Liver (tissue), 9 donors: ENCODE data around the gene SEC61B. TPM values are rescaled to one million over a fixed set of nuclear protein-coding genes. Genes with fewer than 3 reads are reported as not detected.

Experiments used
- DNase-seq: peaks from one replicate; pipeline ENCODE4 v3.0.0-alpha.2; 2017; ENCODE audit warnings: low spot score
- H3K27ac ChIP-seq, 2 donors: one replicate each; pipeline ENCODE4 v1.7.0; 2013; ENCODE audit warnings: inconsistent platforms in 2 of 2, low read length in 2 of 2, control low read depth in 1 of 2, low read depth in 1 of 2, mild to moderate bottlenecking in 1 of 2
- H3K27me3 ChIP-seq, 4 donors: one replicate each; pipeline versions ENCODE4 v1.6.1 to v1.7.0; 2013; ENCODE audit warnings: low read length in 3 of 4, inconsistent platforms in 1 of 4, mild to moderate bottlenecking in 1 of 4, moderate library complexity in 1 of 4; ENCODE audit not compliant: control insufficient read depth in 4 of 4, insufficient read depth in 4 of 4
- H3K36me3 ChIP-seq, 4 donors: one replicate each; pipeline versions ENCODE4 v1.6.1 to v1.7.0; 2013; ENCODE audit warnings: low read length in 3 of 4, mild to moderate bottlenecking in 3 of 4, low read depth in 1 of 4, moderate library complexity in 1 of 4; ENCODE audit not compliant: control insufficient read depth in 4 of 4, insufficient read depth in 3 of 4
- H3K4me1 ChIP-seq, 4 donors: one replicate each; pipeline versions ENCODE4 v1.6.1 to v1.7.0; 2013; ENCODE audit warnings: low read length in 3 of 4, mild to moderate bottlenecking in 3 of 4, moderate library complexity in 1 of 4; ENCODE audit not compliant: control insufficient read depth in 4 of 4, insufficient read depth in 4 of 4
- H3K4me3 ChIP-seq, 3 donors: one replicate each; pipeline versions ENCODE4 v1.6.1 to v1.7.0; 2013; ENCODE audit warnings: low read length in 3 of 3, control low read depth in 1 of 3, low read depth in 1 of 3, mild to moderate bottlenecking in 1 of 3
- H3K9ac ChIP-seq, 2 donors: one replicate each; pipeline ENCODE4 v1.7.0; 2013; ENCODE audit warnings: low read length in 2 of 2, mild to moderate bottlenecking in 2 of 2, moderate library complexity in 2 of 2, control low read depth in 1 of 2, low read depth in 1 of 2
- H3K9me3 ChIP-seq, 4 donors: one replicate each; pipeline versions ENCODE4 v1.6.1 to v1.7.0; 2013; ENCODE audit warnings: low read length in 3 of 4; ENCODE audit not compliant: control insufficient read depth in 4 of 4
- ATF3 ChIP-seq: IDR thresholded peaks from 2 replicates; pipeline ENCODE4 v1.6.1; 2016; ENCODE audit warnings: antibody characterized with exemption
- CTCF ChIP-seq: fragments of 150-350 bp; IDR thresholded peaks from 2 replicates; pipeline ENCODE4 v1.5.1; 2017; ENCODE audit warnings: improper control_type of control experiment, low read depth, low read length; ENCODE audit not compliant: missing input control
- EGR1 ChIP-seq, 2 donors: IDR thresholded peaks; 2 replicates each; pipeline ENCODE4 v1.6.1; 2016 to 2018; ENCODE audit warnings: antibody characterized with exemption in 2 of 2, low read depth in 2 of 2
- FOXA1 ChIP-seq: IDR thresholded peaks from 2 replicates; pipeline ENCODE4 v1.6.1; 2016; ENCODE audit warnings: antibody characterized with exemption
- FOXA2 ChIP-seq: IDR thresholded peaks from 2 replicates; pipeline ENCODE4 v1.6.1; 2016; ENCODE audit warnings: antibody characterized with exemption
- GABPA ChIP-seq, 2 donors: IDR thresholded peaks in 1 of 2; conservative IDR thresholded peaks in 1 of 2; 2 replicates each; pipeline ENCODE4 v1.6.1; 2016; ENCODE audit warnings: antibody characterized with exemption in 2 of 2, mild to moderate bottlenecking in 1 of 2, moderate library complexity in 1 of 2
- HNF4G ChIP-seq: IDR thresholded peaks from 2 replicates; pipeline ENCODE4 v1.6.1; 2016; ENCODE audit warnings: antibody characterized with exemption
- JUND ChIP-seq, 2 donors: IDR thresholded peaks; 2 replicates each; pipeline ENCODE4 v1.6.1; 2016; ENCODE audit warnings: antibody characterized with exemption in 2 of 2
- MAX ChIP-seq: IDR thresholded peaks from 2 replicates; pipeline ENCODE4 v1.6.1; 2016; ENCODE audit warnings: antibody characterized with exemption
- NR2F2 ChIP-seq: IDR thresholded peaks from 2 replicates; pipeline ENCODE4 v1.6.1; 2016; ENCODE audit warnings: antibody characterized with exemption
- RAD21 ChIP-seq, 2 donors: IDR thresholded peaks; 2 replicates each; pipeline ENCODE4 v1.6.1; 2016; ENCODE audit warnings: antibody characterized with exemption in 2 of 2, mild to moderate bottlenecking in 2 of 2
- REST ChIP-seq: IDR thresholded peaks from 2 replicates; pipeline ENCODE4 v1.6.1; 2016; ENCODE audit warnings: antibody characterized with exemption, mild to moderate bottlenecking
- RXRA ChIP-seq, 2 donors: IDR thresholded peaks; 2 replicates each; pipeline ENCODE4 v1.6.1; 2017 to 2018; ENCODE audit warnings: antibody characterized with exemption in 2 of 2, mild to moderate bottlenecking in 1 of 2
- TAF1 ChIP-seq: conservative IDR thresholded peaks from 2 replicates; pipeline ENCODE4 v1.6.1; 2016; ENCODE audit warnings: antibody characterized with exemption, mild to moderate bottlenecking
- ZBTB33 ChIP-seq: IDR thresholded peaks from 2 replicates; pipeline ENCODE4 v1.6.1; 2016; ENCODE audit warnings: antibody characterized with exemption
- WGBS: extraction: QIAGEN DNeasy Blood & Tissue Kit; methylation state at CpG from one replicate; pipeline ENCODE4 v1.1.7; 2013; 5-methylcytosine and 5-hydroxymethylcytosine counted together
- polyA plus RNA-seq, 2 donors: library from polyadenylated mRNA; stranded (reverse) in 1 of 2; unstranded in 1 of 2; fragments of 200-250 nt in 1 of 2; fragments of >200 nt in 1 of 2; fragmentation: Nextera tagmentation in 1 of 2; extraction: Ambion mirVana in 1 of 2; gene quantifications; one replicate each; pipeline versions ENCODE4 v1.2.1 to v1.2.3, GENCODE V29; 2013 to 2015
- total RNA-seq, 2 donors: library from RNA; depleted of rRNA; stranded (reverse); fragments of >200 nt; gene quantifications; one replicate each; pipeline ENCODE4 v1.2.3, GENCODE V29; 2014
- donor health status: healthy.
- donor health status: healthy.
- donor health status: healthy.
- donor health status: healthy.
- donor health status: healthy.

Gene SEC61B
- total and polyA plus RNA-seq, 4 donors, result 84.1 to 431 (median 228) TPM

GRCh38 chr9:99226054-99226453, 4.0 kb downstream of the SEC61B start:
- TF ChIP-seq FOXA1, result no peak
- no peak for TF ChIP-seq MAX
- TF ChIP-seq REST, result no peak
- H3K36me3 ChIP-seq, result peaks cover 12 to 41% (median 36%) of the 10 kb centered on the region in 4 donors
- DNase-seq, result no peak
- no peak overlapping the region for H3K4me3 ChIP-seq
- peaks cover 0 to 26% (median 19%) of the 10 kb centered on the region in 4 donors for H3K4me1 ChIP-seq
- no peaks in the 10 kb centered on the region for H3K9me3 ChIP-seq
- WGBS, result 91% methylated on average over 5 of the region's 5 CpGs
- H3K27ac ChIP-seq, result no peak overlapping the region
- H3K9ac ChIP-seq, result no peak overlapping the region
- H3K27me3 ChIP-seq, result no peaks in the 10 kb centered on the region

GRCh38 chr9:99230206-99230605, 8.1 kb downstream of the SEC61B start:
- Histone ChIP-seq H3K27me3 (no peaks in the 10 kb centered on the region), H3K4me3 (no peak overlapping the region), H3K36me3 (peaks cover 12 to 57% (median 51%) of the 10 kb centered on the region in 4 donors), H3K4me1 (peaks cover 0 to 2% (median 0%) of the 10 kb centered on the region in 4 donors), H3K9ac (no peak overlapping the region), H3K9me3 (no peaks in the 10 kb centered on the region), H3K27ac (no peak overlapping the region)
- no peak for TF ChIP-seq TAF1
- no peak for TF ChIP-seq MAX
- TF ChIP-seq ZBTB33, result no peak
- no peak for TF ChIP-seq CTCF
- no peak for TF ChIP-seq NR2F2
- no peak for TF ChIP-seq RXRA (IDR thresholded peaks at IDR 0.05)
- TF ChIP-seq HNF4G, result no peak
- no peak for TF ChIP-seq FOXA2
- TF ChIP-seq REST, result no peak
- no peak for TF ChIP-seq ATF3
- no peak for TF ChIP-seq EGR1 (IDR thresholded peaks at IDR 0.05; ENCODE audit: low read depth in 2 of 2)
- no peak for TF ChIP-seq JUND (IDR thresholded peaks at IDR 0.05)
- TF ChIP-seq GABPA (IDR thresholded peaks at IDR 0.05 in 1 of 2, conservative IDR thresholded peaks at IDR 0.05 in 1 of 2), result no peak
- TF ChIP-seq RAD21 (IDR thresholded peaks at IDR 0.05), result no peak
- WGBS, result 92% methylated on average over 3 of the region's 3 CpGs
- no peak for DNase-seq
